GM12875 (cell line): ENCODE results near the gene ZNF541.

Source experiments
- H3K4me3 ChIP-seq: one replicate; pipeline ENCODE4 v1.5.1; 2011; ENCODE audit warnings: low read depth, low read length, control low read depth
- CTCF ChIP-seq: IDR thresholded peaks from 2 replicates; pipeline ENCODE4 v1.5.1; 2011; ENCODE audit warnings: low read depth, mild to moderate bottlenecking, control low read depth, inconsistent platforms, low read length, moderate library complexity, borderline replicate concordance; ENCODE audit not compliant: insufficient read depth

Gene ZNF541

GRCh38 chr19:47607564-47608073 lies 34.7 kb upstream of the ZNF541 start:
- H3K4me3 ChIP-seq: peak overlapping the region; percentile 91
- TF ChIP-seq CTCF: no peak

GRCh38 chr19:47603706-47604565 lies 31.0 kb upstream of the ZNF541 start:
- TF ChIP-seq CTCF: no peak

GRCh38 chr19:47601180-47601904 lies 28.4 kb upstream of the ZNF541 start:
- TF ChIP-seq CTCF: no peak
- no peak overlapping the region for H3K4me3 ChIP-seq

More at GRCh38 chr19:47603706-47604565, 31.0 kb upstream of the ZNF541 start:
- H3K4me3 ChIP-seq: no peak overlapping the region

GRCh38 chr19:47600246-47601179 lies 27.6 kb upstream of the ZNF541 start:
- peak overlapping the region; percentile 61 for H3K4me3 ChIP-seq
- no peak for TF ChIP-seq CTCF

- peak overlapping the region; percentile 59 for H3K4me3 ChIP-seq
These were observed 26.8 kb upstream of the ZNF541 start for GRCh38 chr19:47599671-47600245.

GRCh38 chr19:47598407-47599349 lies 25.7 kb upstream of the ZNF541 start:
- TF ChIP-seq CTCF: no peak
- H3K4me3 ChIP-seq: no peak overlapping the region
